ENCODE results near the gene FAF1. TPM values are rescaled to one million over a fixed set of nuclear protein-coding genes. Genes with fewer than 3 reads are reported as not detected.
A peak's percentile ranks its signal among the peaks of the same experiment; 100 is the strongest.

FAF1 gene
- total RNA-seq, 4 donors from 2014 or later: 25.1 to 74.6 (median 37.2) TPM

DNA sequence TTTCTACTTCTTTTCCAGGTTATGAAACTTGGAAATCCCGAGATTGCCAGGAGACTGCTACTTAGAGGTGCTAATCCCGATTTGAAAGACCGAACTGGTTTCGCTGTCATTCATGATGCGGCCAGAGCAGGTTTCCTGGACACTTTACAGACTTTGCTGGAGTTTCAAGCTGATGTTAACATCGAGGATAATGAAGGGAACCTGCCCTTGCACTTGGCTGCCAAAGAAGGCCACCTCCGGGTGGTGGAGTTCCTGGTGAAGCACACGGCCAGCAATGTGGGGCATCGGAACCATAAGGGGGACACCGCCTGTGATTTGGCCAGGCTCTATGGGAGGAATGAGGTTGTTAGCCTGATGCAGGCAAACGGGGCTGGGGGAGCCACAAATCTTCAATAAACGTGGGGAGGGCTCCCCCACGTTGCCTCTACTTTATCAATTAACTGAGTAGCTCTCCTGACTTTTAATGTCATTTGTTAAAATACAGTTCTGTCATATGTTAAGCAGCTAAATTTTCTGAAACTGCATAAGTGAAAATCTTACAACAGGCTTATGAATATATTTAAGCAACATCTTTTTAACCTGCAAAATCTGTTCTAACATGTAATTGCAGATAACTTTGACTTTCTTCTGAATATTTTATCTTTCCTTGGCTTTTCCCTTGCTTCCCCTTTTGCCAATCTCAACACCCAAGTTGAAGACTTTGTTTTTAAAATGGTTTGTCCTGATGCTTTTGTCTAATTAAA, 14.0 kb upstream of the FAF1 start:
- H3K27me3 ChIP-seq: no peaks in the 10 kb centered on the region
- H3K9me3 ChIP-seq: no peaks in the 10 kb centered on the region
- no peak for TF ChIP-seq POLR2A (IDR thresholded peaks at IDR 0.05)
- TF ChIP-seq EP300 (IDR thresholded peaks at IDR 0.05; ENCODE audit: low read depth): no peak
- TF ChIP-seq, protein P1, sequence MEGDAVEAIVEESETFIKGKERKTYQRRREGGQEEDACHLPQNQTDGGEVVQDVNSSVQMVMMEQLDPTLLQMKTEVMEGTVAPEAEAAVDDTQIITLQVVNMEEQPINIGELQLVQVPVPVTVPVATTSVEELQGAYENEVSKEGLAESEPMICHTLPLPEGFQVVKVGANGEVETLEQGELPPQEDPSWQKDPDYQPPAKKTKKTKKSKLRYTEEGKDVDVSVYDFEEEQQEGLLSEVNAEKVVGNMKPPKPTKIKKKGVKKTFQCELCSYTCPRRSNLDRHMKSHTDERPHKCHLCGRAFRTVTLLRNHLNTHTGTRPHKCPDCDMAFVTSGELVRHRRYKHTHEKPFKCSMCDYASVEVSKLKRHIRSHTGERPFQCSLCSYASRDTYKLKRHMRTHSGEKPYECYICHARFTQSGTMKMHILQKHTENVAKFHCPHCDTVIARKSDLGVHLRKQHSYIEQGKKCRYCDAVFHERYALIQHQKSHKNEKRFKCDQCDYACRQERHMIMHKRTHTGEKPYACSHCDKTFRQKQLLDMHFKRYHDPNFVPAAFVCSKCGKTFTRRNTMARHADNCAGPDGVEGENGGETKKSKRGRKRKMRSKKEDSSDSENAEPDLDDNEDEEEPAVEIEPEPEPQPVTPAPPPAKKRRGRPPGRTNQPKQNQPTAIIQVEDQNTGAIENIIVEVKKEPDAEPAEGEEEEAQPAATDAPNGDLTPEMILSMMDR (IDR thresholded peaks at IDR 0.05): no peak
- TF ChIP-seq POLR2AphosphoS5 (IDR thresholded peaks at IDR 0.05): no peak
- peak overlapping the region in 2 of 4 donors; percentile 8 to 12 for H3K27ac ChIP-seq
- H3K4me1 ChIP-seq: peaks cover 0 to 40% (median 11%) of the 10 kb centered on the region in 4 donors
- H3K4me3 ChIP-seq: no peak overlapping the region
- intact Hi-C loops (cut with DNase I; ENCODE audit: low total_unique reads): no loop called here
- no peak for DNase-seq
- in situ Hi-C loops (cut with MboI; ENCODE audit: low pct_ligation_motif_present in 1 of 4, low pct_unique_long_range_greater_than_20kb in 1 of 4, low sequenced_read_pairs in 3 of 4): no loop called here
- WGBS, 2 donors (ENCODE audit: low coverage in 1 of 2): 89 to 90% methylated on average over 7 to 13 of the region's 13 CpGs
- no peaks in the 10 kb centered on the region for H3K36me3 ChIP-seq

DNA sequence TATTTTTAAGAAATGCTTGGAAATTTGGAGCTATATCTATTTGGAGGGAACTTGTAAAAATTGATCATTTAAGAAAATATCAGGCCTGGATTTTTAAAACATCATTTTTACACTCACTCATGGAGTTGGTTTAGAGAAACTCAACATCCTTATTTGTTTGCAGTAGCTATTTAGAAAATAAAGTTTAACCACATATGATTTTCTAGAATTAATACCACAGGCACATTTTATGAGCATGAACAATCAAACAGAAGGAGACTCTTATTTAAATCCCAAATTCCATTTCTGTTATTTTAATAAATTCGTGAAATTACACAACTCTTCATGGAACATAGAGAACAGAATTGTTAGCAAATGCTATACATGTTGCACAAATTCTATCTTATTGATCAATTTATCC, 13.2 kb upstream of the FAF1 start:
- no peak for DNase-seq
- peaks cover 0 to 33% (median 7%) of the 10 kb centered on the region in 4 donors for H3K4me1 ChIP-seq
- TF ChIP-seq POLR2AphosphoS5 (IDR thresholded peaks at IDR 0.05) (no peak), POLR2A (IDR thresholded peaks at IDR 0.05) (no peak), EP300 (IDR thresholded peaks at IDR 0.05; ENCODE audit: low read depth) (no peak)
- TF ChIP-seq, protein P1 (IDR thresholded peaks at IDR 0.05): no peak
- WGBS, 2 donors (ENCODE audit: low coverage in 1 of 2): 79 to 90% methylated on average over 1 of the region's 1 CpG
- in situ Hi-C loops (cut with MboI; ENCODE audit: low pct_ligation_motif_present in 1 of 4, low pct_unique_long_range_greater_than_20kb in 1 of 4, low sequenced_read_pairs in 3 of 4): no loop called here
- H3K36me3 ChIP-seq: no peaks in the 10 kb centered on the region
- intact Hi-C loops (cut with DNase I; ENCODE audit: low total_unique reads): no loop called here
- H3K4me3 ChIP-seq: peak overlapping the region in 1 of 4 donors; percentile 11
- H3K9me3 ChIP-seq: no peaks in the 10 kb centered on the region
- peak overlapping the region in 3 of 4 donors; percentile 8 to 22 (median 12) for H3K27ac ChIP-seq
- H3K27me3 ChIP-seq: no peaks in the 10 kb centered on the region

DNA sequence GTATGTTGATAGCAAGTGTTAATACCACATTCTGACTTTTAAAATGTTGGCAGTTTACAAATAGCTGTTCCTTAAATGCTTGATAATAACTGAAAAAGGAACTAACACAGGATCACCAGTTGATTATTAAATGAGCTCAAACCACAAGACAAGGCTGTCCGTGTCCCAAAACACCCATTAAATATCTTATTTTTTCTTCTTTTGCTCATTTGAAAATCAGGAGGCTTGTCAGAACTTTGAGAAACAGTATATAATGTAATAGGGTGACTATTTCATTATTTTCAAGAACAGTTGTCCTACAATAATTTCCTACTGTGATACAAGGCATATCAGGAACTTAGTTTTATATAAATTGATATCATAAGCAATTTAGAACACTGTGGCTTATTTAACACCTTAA, 12.7 kb upstream of the FAF1 start:
- H3K4me1 ChIP-seq: peaks cover 0 to 35% (median 7%) of the 10 kb centered on the region in 4 donors
- in situ Hi-C loops (cut with MboI; ENCODE audit: low pct_ligation_motif_present in 1 of 4, low pct_unique_long_range_greater_than_20kb in 1 of 4, low sequenced_read_pairs in 3 of 4) (no loop called here), intact Hi-C loops (cut with DNase I; ENCODE audit: low total_unique reads) (no loop called here)
- peak overlapping the region in 1 of 4 donors; percentile 22 for H3K27ac ChIP-seq
- 33 to 63% methylated on average over 1 of the region's 1 CpG for WGBS, 2 donors (ENCODE audit: low coverage in 1 of 2)
- peak overlapping the region in 1 of 4 donors; percentile 11 for H3K4me3 ChIP-seq
- no peak for DNase-seq
- H3K36me3 ChIP-seq: no peaks in the 10 kb centered on the region
- TF ChIP-seq, protein P1 (IDR thresholded peaks at IDR 0.05): no peak
- TF ChIP-seq POLR2A (IDR thresholded peaks at IDR 0.05): no peak
- TF ChIP-seq POLR2AphosphoS5 (IDR thresholded peaks at IDR 0.05): no peak
- TF ChIP-seq EP300 (IDR thresholded peaks at IDR 0.05; ENCODE audit: low read depth): no peak
- no peaks in the 10 kb centered on the region for H3K9me3 ChIP-seq
- H3K27me3 ChIP-seq: no peaks in the 10 kb centered on the region

DNA sequence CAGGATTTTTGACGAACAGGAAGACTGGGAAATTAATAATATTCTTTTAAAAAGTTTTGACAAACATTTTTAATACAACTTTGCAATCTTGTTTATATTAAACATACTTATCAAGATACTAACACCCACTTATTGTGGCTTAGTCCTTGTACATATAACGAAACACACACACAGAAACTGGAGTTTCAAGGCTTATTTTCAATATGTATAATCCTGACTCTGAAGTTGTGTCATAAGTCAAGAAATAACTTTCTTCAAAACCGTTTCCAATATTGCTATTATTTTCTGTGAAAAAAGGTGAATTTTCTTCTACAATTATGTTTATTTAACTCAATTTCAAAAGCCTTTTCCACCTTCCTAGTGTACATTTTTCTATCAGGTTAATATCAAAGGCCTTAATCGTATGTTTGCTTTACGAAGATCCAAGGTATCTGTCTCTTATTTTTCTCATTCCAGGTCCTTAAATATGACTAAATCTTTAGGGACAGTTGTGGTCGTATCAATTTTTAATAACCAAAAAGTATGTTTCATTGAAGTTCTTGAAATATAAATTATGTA, 11.8 kb upstream of the FAF1 start:
- in situ Hi-C loops (cut with MboI; ENCODE audit: low pct_ligation_motif_present in 1 of 4, low pct_unique_long_range_greater_than_20kb in 1 of 4, low sequenced_read_pairs in 3 of 4) (no loop called here), intact Hi-C loops (cut with DNase I; ENCODE audit: low total_unique reads) (no loop called here)
- Histone ChIP-seq H3K36me3 (no peaks in the 10 kb centered on the region), H3K9me3 (no peaks in the 10 kb centered on the region), H3K4me3 (peak overlapping the region in 1 of 4 donors; percentile 92), H3K27ac (peak overlapping the region in 3 of 4 donors; percentile 97 to 99 (median 98)), H3K4me1 (peaks cover 0 to 44% (median 13%) of the 10 kb centered on the region in 4 donors), H3K27me3 (no peaks in the 10 kb centered on the region)
- DNase-seq: no peak
- WGBS, 2 donors (ENCODE audit: low coverage in 1 of 2): 63 to 66% methylated on average over 6 of the region's 6 CpGs
- TF ChIP-seq POLR2A (IDR thresholded peaks at IDR 0.05): no peak
- no peak for TF ChIP-seq EP300 (IDR thresholded peaks at IDR 0.05; ENCODE audit: low read depth)
- no peak for TF ChIP-seq POLR2AphosphoS5 (IDR thresholded peaks at IDR 0.05)
- TF ChIP-seq, protein P1 (IDR thresholded peaks at IDR 0.05): no peak

Measured in transverse colon (tissue), 4 donors.